OCI-LY1 (cell line): ENCODE results near the gene TRMT61B.

Experiments used
- H2AFZ ChIP-seq: fragments of 200-600 bp; sonication (generic), shearing (Covaris generic); 2 replicates; pipeline ENCODE4 v1.6.0; 2014; ENCODE audit warnings: antibody characterized with exemption, mild to moderate bottlenecking, low read length
- H3F3A ChIP-seq: fragments of 200-600 bp; sonication (generic), shearing (Covaris generic); 2 replicates; pipeline ENCODE4 v1.6.0; 2014; ENCODE audit warnings: mild to moderate bottlenecking, antibody characterized with exemption, low read length, moderate library complexity; ENCODE audit not compliant: insufficient read depth
- H3K27ac ChIP-seq: fragments of 200-600 bp; sonication (generic); 2 replicates; pipeline ENCODE4 v1.5.1; 2014; ENCODE audit warnings: low read length, mixed run types, mild to moderate bottlenecking, low read depth; ENCODE audit not compliant: poor library complexity, severe bottlenecking
- H3K27me3 ChIP-seq: fragments of 200-600 bp; sonication (generic); 2 replicates; pipeline ENCODE4 v1.6.0; 2014; ENCODE audit warnings: antibody characterized with exemption, mild to moderate bottlenecking, low read length, moderate library complexity; ENCODE audit not compliant: insufficient read depth
- H3K36me3 ChIP-seq: fragments of 200-600 bp; sonication (generic); 2 replicates; pipeline ENCODE4 v1.6.1; 2014; ENCODE audit warnings: mild to moderate bottlenecking, antibody characterized with exemption, low read length, moderate library complexity, mixed read lengths; ENCODE audit not compliant: insufficient read depth
- H3K4me1 ChIP-seq: fragments of 200-600 bp; sonication (generic); 2 replicates; pipeline ENCODE4 v1.5.1; 2014; ENCODE audit warnings: mild to moderate bottlenecking, low read length, moderate library complexity; ENCODE audit not compliant: insufficient read depth, severe bottlenecking
- H3K4me2 ChIP-seq: fragments of 200-600 bp; sonication (generic), shearing (Covaris generic); 2 replicates; pipeline ENCODE4 v1.6.1; 2014; ENCODE audit warnings: low read length
- H3K4me3 ChIP-seq: fragments of 200-600 bp; sonication (generic); 2 replicates; pipeline ENCODE4 v1.5.1; 2014; ENCODE audit warnings: low read length, low read depth, mild to moderate bottlenecking, mixed read lengths; ENCODE audit not compliant: poor library complexity, severe bottlenecking
- H3K79me2 ChIP-seq: fragments of 200-600 bp; shearing (Covaris generic); 2 replicates; pipeline ENCODE4 v1.6.1; 2016; ENCODE audit warnings: mixed run types, low read length, mixed read lengths; ENCODE audit not compliant: insufficient read depth
- H3K9ac ChIP-seq: fragments of 200-600 bp; sonication (generic), shearing (Covaris generic); 2 replicates; pipeline ENCODE4 v1.6.1; 2014; ENCODE audit warnings: mild to moderate bottlenecking, low read length, mixed read lengths
- H3K9me2 ChIP-seq: fragments of 200-600 bp; sonication (generic), shearing (Covaris generic); 2 replicates; pipeline ENCODE4 v1.6.1; 2014; ENCODE audit warnings: low read depth, mild to moderate bottlenecking, low read length, mixed read lengths
- H3K9me3 ChIP-seq: fragments of 200-600 bp; shearing (Covaris generic); 2 replicates; pipeline ENCODE4 v1.6.1; 2014; ENCODE audit warnings: low read length, mixed read lengths
- H4K20me1 ChIP-seq: fragments of 200-600 bp; sonication (generic), shearing (Covaris generic); 2 replicates; pipeline ENCODE4 v1.6.0; 2016; ENCODE audit warnings: mild to moderate bottlenecking, low read length; ENCODE audit not compliant: insufficient read depth
- CTCF ChIP-seq: fragments of 200-600 bp; sonication (generic), shearing (Covaris generic); IDR thresholded peaks from 2 replicates; pipeline ENCODE4 v1.5.1; 2017; ENCODE audit warnings: mild to moderate bottlenecking, antibody characterized with exemption, low read length, moderate library complexity, mixed read lengths
- EZH2 ChIP-seq: fragments of 200-600 bp; sonication (generic), shearing (Covaris generic); IDR thresholded peaks from 2 replicates; pipeline ENCODE4 v1.8.0; 2017; ENCODE audit warnings: borderline replicate concordance, mixed run types, mild to moderate bottlenecking, antibody characterized with exemption, low read length, moderate library complexity, mixed read lengths

The TRMT61B gene

GRCh38 chr2:28905533-28905932 lies 35.4 kb upstream of the TRMT61B start:
- H3K4me1 ChIP-seq: no peaks in the 10 kb centered on the region
- H3K9ac ChIP-seq: no peak overlapping the region
- H3K9me3 ChIP-seq: no peaks in the 10 kb centered on the region
- no peaks in the 10 kb centered on the region for H3K9me2 ChIP-seq
- H3F3A ChIP-seq: no peaks in the 10 kb centered on the region
- no peaks in the 10 kb centered on the region for H3K27me3 ChIP-seq
- H3K27ac ChIP-seq: no peak overlapping the region
- no peak overlapping the region for H2AFZ ChIP-seq
- peaks cover 3% of the 10 kb centered on the region; the same call in 1 of the 2 replicates for H4K20me1 ChIP-seq
- H3K79me2 ChIP-seq: peaks cover 68% of the 10 kb centered on the region
- H3K36me3 ChIP-seq: peaks cover 96% of the 10 kb centered on the region
- no peak for TF ChIP-seq CTCF
- no peak for TF ChIP-seq EZH2
- no peak overlapping the region for H3K4me2 ChIP-seq
- no peak overlapping the region for H3K4me3 ChIP-seq

GRCh38 chr2:28904802-28905457 lies 34.8 kb upstream of the TRMT61B start:
- no peak overlapping the region for H3K4me2 ChIP-seq
- H3K9ac ChIP-seq: no peak overlapping the region
- H4K20me1 ChIP-seq: no peaks in the 10 kb centered on the region; the same call in 1 of the 2 replicates
- no peaks in the 10 kb centered on the region for H3K9me2 ChIP-seq
- H3K27me3 ChIP-seq: no peaks in the 10 kb centered on the region
- TF ChIP-seq EZH2: no peak
- TF ChIP-seq CTCF: no peak
- H3K4me3 ChIP-seq: no peak overlapping the region
- peaks cover 71% of the 10 kb centered on the region for H3K79me2 ChIP-seq
- peaks cover 93% of the 10 kb centered on the region for H3K36me3 ChIP-seq
- H3F3A ChIP-seq: no peaks in the 10 kb centered on the region
- peaks cover 1% of the 10 kb centered on the region for H3K4me1 ChIP-seq
- H3K9me3 ChIP-seq: no peaks in the 10 kb centered on the region
- no peak overlapping the region for H2AFZ ChIP-seq
- H3K27ac ChIP-seq: no peak overlapping the region

- H2AFZ ChIP-seq: no peak overlapping the region
- H3K27ac ChIP-seq: no peak overlapping the region
- no peaks in the 10 kb centered on the region for H4K20me1 ChIP-seq
- TF ChIP-seq EZH2 (no peak), CTCF (no peak)
- peaks cover 8% of the 10 kb centered on the region for H3K4me1 ChIP-seq
- H3K4me2 ChIP-seq: no peak overlapping the region
- no peak overlapping the region for H3K9ac ChIP-seq
- H3K36me3 ChIP-seq: peaks cover 87% of the 10 kb centered on the region
- H3K79me2 ChIP-seq: peaks cover 73% of the 10 kb centered on the region
- no peaks in the 10 kb centered on the region for H3F3A ChIP-seq
- no peaks in the 10 kb centered on the region for H3K27me3 ChIP-seq
- H3K9me3 ChIP-seq: no peaks in the 10 kb centered on the region
- no peaks in the 10 kb centered on the region for H3K9me2 ChIP-seq
- no peak overlapping the region for H3K4me3 ChIP-seq
These were observed 34.2 kb upstream of the TRMT61B start for GRCh38 chr2:28904295-28904694.
